GM21576 (cell line): ENCODE data around the gene COL27A1.

Source experiments
- ATAC-seq: cut with Tn5 transposase; IDR thresholded peaks from one replicate; pipeline ENCODE4 v1.9.1; 2021; ENCODE audit warnings: mild to moderate bottlenecking, moderate library complexity; ENCODE audit not compliant: unreplicated experiment

The COL27A1 gene

GRCh38 chr9:114281473-114282103 is 126.3 kb downstream of the COL27A1 start:
- ATAC-seq: no peak

GRCh38 chr9:114282104-114282485 is 126.8 kb downstream of the COL27A1 start:
- ATAC-seq: no peak

- no peak for ATAC-seq
Measured at GRCh38 chr9:114282507-114282906, 127.2 kb downstream of the COL27A1 start.

GRCh38 chr9:114282926-114283325 is 127.6 kb downstream of the COL27A1 start:
- no peak for ATAC-seq

GRCh38 chr9:114283551-114284111 is 128.3 kb downstream of the COL27A1 start:
- ATAC-seq: no peak

GRCh38 chr9:114284316-114285060 is 129.2 kb downstream of the COL27A1 start:
- no peak for ATAC-seq

GRCh38 chr9:114285166-114285867 is 130.0 kb downstream of the COL27A1 start:
- no peak for ATAC-seq

- no peak for ATAC-seq
Measured at GRCh38 chr9:114286146-114286679, 130.9 kb downstream of the COL27A1 start.

GRCh38 chr9:114287001-114287762 is 131.8 kb downstream of the COL27A1 start:
- no peak for ATAC-seq

- ATAC-seq: no peak
Measured at GRCh38 chr9:114287763-114288192, 132.4 kb downstream of the COL27A1 start.

- no peak for ATAC-seq
Measured at GRCh38 chr9:114288193-114289091, 133.1 kb downstream of the COL27A1 start.

GRCh38 chr9:114289106-114289505 is 133.8 kb downstream of the COL27A1 start:
- ATAC-seq: no peak

- ATAC-seq: no peak
Measured at GRCh38 chr9:114289571-114290481, 134.5 kb downstream of the COL27A1 start.

GRCh38 chr9:114290561-114290986 is 135.2 kb downstream of the COL27A1 start:
- no peak for ATAC-seq

GRCh38 chr9:114291064-114291474 is 135.7 kb downstream of the COL27A1 start:
- no peak for ATAC-seq

GRCh38 chr9:114291886-114292590 is 136.7 kb downstream of the COL27A1 start:
- ATAC-seq: no peak

GRCh38 chr9:114294664-114295063 is 139.3 kb downstream of the COL27A1 start:
- ATAC-seq: no peak

GRCh38 chr9:114296338-114296737 is 141.0 kb downstream of the COL27A1 start:
- ATAC-seq: no peak
